ENCODE measurements around the gene OR2AE1. TPM values are rescaled to one million over a fixed set of nuclear protein-coding genes. Genes with fewer than 3 reads are reported as not detected.

OR2AE1 gene
- total and polyA plus RNA-seq, 2 donors (not counting 1 experiment from before 2014, with no cell fraction given) = 0.43 to 1.3 TPM

DNA sequence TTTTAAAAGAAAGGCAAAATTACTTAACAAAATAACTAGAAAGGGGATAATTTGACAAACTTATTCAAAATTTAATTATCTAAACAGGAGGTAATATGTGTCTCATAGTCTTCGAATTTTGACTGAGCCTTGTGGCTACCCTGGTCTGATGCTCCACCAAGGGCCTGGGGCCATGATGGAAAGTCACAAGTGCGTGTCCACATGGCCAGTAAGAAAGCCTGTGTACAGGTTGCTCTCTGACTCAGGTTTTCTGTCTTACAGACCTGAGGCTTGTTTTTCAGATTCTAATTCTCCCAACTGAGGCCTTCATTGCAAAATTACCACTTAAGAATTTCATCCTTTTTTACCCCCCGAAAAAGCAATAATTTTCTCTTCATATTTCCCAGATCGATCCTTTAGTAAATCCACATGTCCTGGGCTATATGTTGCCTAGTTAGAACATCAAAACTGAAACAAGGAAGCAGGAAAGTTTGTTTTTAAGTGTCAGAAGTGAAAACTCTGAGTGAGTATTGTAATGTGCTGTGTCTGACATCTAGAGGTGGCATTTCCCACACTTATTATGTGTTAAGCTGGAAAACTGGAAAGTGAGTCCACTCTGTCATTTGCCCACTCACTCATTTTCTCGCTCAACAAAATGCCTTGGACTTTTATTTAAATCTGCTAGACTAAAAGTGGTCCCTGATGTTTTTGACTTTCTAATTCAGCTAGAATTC is 39.0 kb downstream of the OR2AE1 start:
- no peaks in the 10 kb centered on the region for H3K36me3 ChIP-seq (replicated peaks in 1 of 2; ENCODE audit: control extremely low read depth in 1 of 2, control insufficient read depth in 1 of 2, extremely low read depth in 1 of 2, insufficient read depth in 2 of 2, low read length in 1 of 2)
- H4K20me1 ChIP-seq (ENCODE audit: control insufficient read depth, insufficient read depth, low read length, poor library complexity, severe bottlenecking) = no peaks in the 10 kb centered on the region
- no peaks in the 10 kb centered on the region for H3K9me3 ChIP-seq (ENCODE audit: control extremely low read depth in 1 of 3, control insufficient read depth in 2 of 3, insufficient read depth in 1 of 3, low read length in 2 of 3)
- Mint-ChIP-seq H3K9me3 (ENCODE audit: insufficient read depth) (no peaks in the 10 kb centered on the region), H3K4me3 (no peak overlapping the region), H3K4me1 (peaks cover 2% of the 10 kb centered on the region), H3K27ac (no peak overlapping the region), H3K27me3 (peaks cover 20% of the 10 kb centered on the region)
- H3K27ac ChIP-seq (ENCODE audit: low read length in 2 of 2) = no peak overlapping the region
- TF ChIP-seq, protein P1, sequence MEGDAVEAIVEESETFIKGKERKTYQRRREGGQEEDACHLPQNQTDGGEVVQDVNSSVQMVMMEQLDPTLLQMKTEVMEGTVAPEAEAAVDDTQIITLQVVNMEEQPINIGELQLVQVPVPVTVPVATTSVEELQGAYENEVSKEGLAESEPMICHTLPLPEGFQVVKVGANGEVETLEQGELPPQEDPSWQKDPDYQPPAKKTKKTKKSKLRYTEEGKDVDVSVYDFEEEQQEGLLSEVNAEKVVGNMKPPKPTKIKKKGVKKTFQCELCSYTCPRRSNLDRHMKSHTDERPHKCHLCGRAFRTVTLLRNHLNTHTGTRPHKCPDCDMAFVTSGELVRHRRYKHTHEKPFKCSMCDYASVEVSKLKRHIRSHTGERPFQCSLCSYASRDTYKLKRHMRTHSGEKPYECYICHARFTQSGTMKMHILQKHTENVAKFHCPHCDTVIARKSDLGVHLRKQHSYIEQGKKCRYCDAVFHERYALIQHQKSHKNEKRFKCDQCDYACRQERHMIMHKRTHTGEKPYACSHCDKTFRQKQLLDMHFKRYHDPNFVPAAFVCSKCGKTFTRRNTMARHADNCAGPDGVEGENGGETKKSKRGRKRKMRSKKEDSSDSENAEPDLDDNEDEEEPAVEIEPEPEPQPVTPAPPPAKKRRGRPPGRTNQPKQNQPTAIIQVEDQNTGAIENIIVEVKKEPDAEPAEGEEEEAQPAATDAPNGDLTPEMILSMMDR (IDR thresholded peaks at IDR 0.05) = no peak
- no peak for TF ChIP-seq EZH2 (IDR thresholded peaks at IDR 0.05; ENCODE audit: borderline replicate concordance, insufficient read depth, low read depth, low read length, poor library complexity, severe bottlenecking)
- ChIA-PET POLR2A (no interaction called here), CTCF (no interaction called here)
- no peaks in the 10 kb centered on the region for H3K79me2 ChIP-seq (ENCODE audit: control insufficient read depth, insufficient read depth, low read length)
- no peak overlapping the region for H3K9ac ChIP-seq (ENCODE audit: low read length)
- H3K4me3 ChIP-seq (ENCODE audit: control extremely low read depth in 1 of 5, extremely low read depth in 1 of 5, insufficient read depth in 1 of 5, low read depth in 2 of 5, low read length in 4 of 5) = no peak overlapping the region
- peaks cover 0 to 6% (median 3%) of the 10 kb centered on the region in 4 experiments for H3K27me3 ChIP-seq (replicated peaks in 1 of 4; ENCODE audit: control extremely low read depth in 1 of 4, control insufficient read depth in 3 of 4, insufficient read depth in 4 of 4, low read length in 3 of 4)
- no peak for ATAC-seq (ENCODE audit: low read depth)
- no peaks in the 10 kb centered on the region for H3K4me1 ChIP-seq (ENCODE audit: control insufficient read depth in 2 of 2, insufficient read depth in 2 of 2, low read length in 2 of 2)
- peak overlapping the region; percentile 39 for H2AFZ ChIP-seq (ENCODE audit: insufficient read depth, low read depth, low read length, poor library complexity, severe bottlenecking)
- intact Hi-C loops (cut with micrococcal nuclease) = no loop called here
- no peak overlapping the region for H3K4me2 ChIP-seq (replicated peaks; ENCODE audit: low read depth, low read length, poor library complexity, severe bottlenecking)
- DNase-seq = no peak
- 100% methylated on average over 2 of the region's 5 CpGs for WGBS (ENCODE audit: insufficient coverage)

DNA sequence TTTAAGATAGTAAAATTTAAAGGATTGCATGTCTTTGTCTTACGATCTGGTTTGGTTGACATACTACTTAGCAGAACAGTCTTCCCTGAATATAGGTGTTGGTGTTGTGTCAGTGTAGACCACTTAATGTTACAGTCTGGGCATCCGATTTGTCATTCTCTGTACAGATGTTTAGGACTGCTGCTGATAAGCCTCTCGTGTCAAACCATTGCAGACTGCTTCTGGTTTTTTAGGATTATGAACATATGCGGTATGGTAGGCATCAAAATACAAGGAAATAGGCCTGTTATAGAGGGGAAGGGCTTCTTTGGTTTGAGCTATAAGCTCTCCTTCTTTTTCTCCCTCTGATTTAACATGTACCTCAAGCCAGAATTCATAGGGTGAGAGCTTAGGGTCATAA is 41.6 kb downstream of the OR2AE1 start:
- no peak overlapping the region for H3K4me2 ChIP-seq (replicated peaks; ENCODE audit: low read depth, low read length, poor library complexity, severe bottlenecking)
- Mint-ChIP-seq H3K27ac (no peak overlapping the region), H3K4me3 (no peak overlapping the region), H3K4me1 (peaks cover 2% of the 10 kb centered on the region), H3K9me3 (ENCODE audit: insufficient read depth) (no peaks in the 10 kb centered on the region), H3K27me3 (peaks cover 23% of the 10 kb centered on the region)
- ChIA-PET POLR2A (no interaction called here), CTCF (no interaction called here)
- no peak overlapping the region for H3K27ac ChIP-seq (ENCODE audit: low read length in 2 of 2)
- 90% methylated on average over 3 of the region's 4 CpGs for WGBS (ENCODE audit: insufficient coverage)
- H3K79me2 ChIP-seq (ENCODE audit: control insufficient read depth, insufficient read depth, low read length) = no peaks in the 10 kb centered on the region
- intact Hi-C loops (cut with micrococcal nuclease) = no loop called here
- H3K27me3 ChIP-seq (replicated peaks in 1 of 4; ENCODE audit: control extremely low read depth in 1 of 4, control insufficient read depth in 3 of 4, insufficient read depth in 4 of 4, low read length in 3 of 4) = peaks cover 0 to 9% (median 3%) of the 10 kb centered on the region in 4 experiments
- no peaks in the 10 kb centered on the region for H3K4me1 ChIP-seq (ENCODE audit: control insufficient read depth in 2 of 2, insufficient read depth in 2 of 2, low read length in 2 of 2)
- DNase-seq (no peak), ATAC-seq (ENCODE audit: low read depth) (no peak)
- H3K4me3 ChIP-seq (ENCODE audit: control extremely low read depth in 1 of 5, extremely low read depth in 1 of 5, insufficient read depth in 1 of 5, low read depth in 2 of 5, low read length in 4 of 5) = no peak overlapping the region
- no peak overlapping the region for H3K9ac ChIP-seq (ENCODE audit: low read length)
- no peaks in the 10 kb centered on the region for H4K20me1 ChIP-seq (ENCODE audit: control insufficient read depth, insufficient read depth, low read length, poor library complexity, severe bottlenecking)
- no peaks in the 10 kb centered on the region for H3K9me3 ChIP-seq (ENCODE audit: control extremely low read depth in 1 of 3, control insufficient read depth in 2 of 3, insufficient read depth in 1 of 3, low read length in 2 of 3)
- H3K36me3 ChIP-seq (replicated peaks in 1 of 2; ENCODE audit: control extremely low read depth in 1 of 2, control insufficient read depth in 1 of 2, extremely low read depth in 1 of 2, insufficient read depth in 2 of 2, low read length in 1 of 2) = no peaks in the 10 kb centered on the region
- no peak overlapping the region for H2AFZ ChIP-seq (ENCODE audit: insufficient read depth, low read depth, low read length, poor library complexity, severe bottlenecking)
- TF ChIP-seq, protein P1 (IDR thresholded peaks at IDR 0.05) = no peak
- TF ChIP-seq EZH2 (IDR thresholded peaks at IDR 0.05; ENCODE audit: borderline replicate concordance, insufficient read depth, low read depth, low read length, poor library complexity, severe bottlenecking) = no peak
